HTR-8/SVneo (cell line): ENCODE data around the gene PCDHB6.
"Not testable (repeated sequence)": the region's sequence is repeated elsewhere in the genome, so short reads cannot be mapped to it uniquely, and the experiment has no call there.

Experiments used
- DNase-seq: peaks from one replicate; pipeline ENCODE4 v3.0.0; 2011; ENCODE audit warnings: low spot score, mixed read lengths; ENCODE audit not compliant: insufficient read length
- FAIRE-seq: peaks from 2 replicates; lab custom pipeline; 2011; peaks lifted over from hg19 to GRCh38; lab: Jason Lieb, UNC

Gene PCDHB6

DNA sequence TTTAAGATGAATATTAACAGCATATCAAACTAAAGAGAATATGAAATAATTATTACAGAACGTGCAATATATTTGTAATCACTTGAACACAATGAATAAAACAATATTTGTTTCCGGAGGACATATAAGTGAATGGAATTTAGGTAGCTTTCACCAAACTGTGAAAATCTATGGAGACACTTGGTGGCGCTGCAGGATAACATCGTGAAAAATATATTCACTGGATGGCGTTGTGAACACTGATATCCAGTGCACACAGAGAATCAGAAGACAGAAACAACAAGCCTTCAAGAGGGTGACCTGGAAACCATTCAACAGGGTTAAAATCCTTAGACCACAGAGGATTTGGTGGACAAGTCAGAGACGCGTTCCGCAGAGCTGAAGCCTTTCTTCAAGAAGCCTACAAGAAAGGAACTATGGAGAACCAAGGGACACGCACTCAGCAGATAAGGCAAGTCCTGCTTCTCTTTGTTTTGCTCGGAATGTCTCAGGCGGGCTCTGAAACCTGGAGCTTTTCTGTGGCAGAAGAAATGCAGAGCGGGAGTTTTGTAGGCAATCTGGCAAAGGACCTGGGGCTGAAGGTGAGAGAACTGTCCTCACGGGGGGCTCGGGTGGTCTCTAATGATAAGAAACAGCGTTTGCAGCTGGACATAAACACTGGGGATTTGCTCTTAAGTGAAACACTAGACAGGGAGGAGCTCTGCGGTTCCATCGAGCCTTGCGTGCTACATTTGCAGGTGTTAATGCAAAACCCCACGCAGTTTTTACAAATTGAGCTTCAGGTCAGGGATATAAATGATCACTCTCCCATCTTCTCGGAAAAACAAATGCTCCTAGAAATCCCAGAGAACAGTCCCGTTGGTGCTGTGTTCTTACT lies 49.7 kb downstream of the PCDHB6 start, which contains the start of gene PCDHB11:
Gene PCDHB11, plus strand, starts transcription at position 269 of the 877 bp plus-strand sequence. Its CDS starts 148 bp downstream, at position 417.
- FAIRE-seq: peak; percentile 86
- DNase-seq: peak; percentile 67

DNA sequence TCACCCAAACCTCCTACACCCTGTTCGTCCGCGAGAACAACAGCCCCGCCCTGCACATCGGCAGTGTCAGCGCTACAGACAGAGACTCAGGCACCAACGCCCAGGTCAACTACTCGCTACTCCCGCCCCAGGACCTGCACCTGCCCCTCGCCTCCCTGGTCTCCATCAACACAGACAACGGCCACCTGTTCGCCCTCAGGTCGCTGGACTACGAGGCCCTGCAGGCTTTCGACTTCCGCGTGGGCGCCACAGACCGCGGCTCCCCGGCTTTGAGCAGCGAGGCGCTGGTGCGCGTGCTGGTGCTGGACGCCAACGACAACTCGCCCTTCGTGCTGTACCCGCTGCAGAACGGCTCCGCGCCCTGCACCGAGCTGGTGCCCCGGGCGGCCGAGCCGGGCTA lies 51.3 kb downstream of the PCDHB6 start:
- not testable (repeated sequence) for FAIRE-seq

DNA sequence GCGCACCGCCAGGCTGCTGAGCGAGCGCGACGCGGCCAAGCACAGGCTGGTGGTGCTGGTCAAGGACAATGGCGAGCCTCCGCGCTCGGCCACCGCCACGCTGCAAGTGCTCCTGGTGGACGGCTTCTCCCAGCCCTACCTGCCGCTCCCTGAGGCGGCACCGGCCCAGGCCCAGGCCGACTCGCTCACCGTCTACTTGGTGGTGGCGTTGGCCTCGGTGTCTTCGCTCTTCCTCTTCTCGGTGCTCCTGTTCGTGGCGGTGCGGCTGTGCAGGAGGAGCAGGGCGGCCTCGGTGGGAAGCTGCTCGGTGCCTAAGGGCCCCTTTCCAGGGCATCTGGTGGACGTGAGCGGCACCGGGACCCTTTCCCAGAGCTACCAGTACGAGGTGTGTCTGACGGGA lies 51.8 kb downstream of the PCDHB6 start:
- not testable (repeated sequence) for DNase-seq, FAIRE-seq

More for the DNA sequence above, 51.3 kb downstream of the PCDHB6 start:
- DNase-seq: not testable (repeated sequence)
